Dendritic cell treated with granulocyte-macrophage colony-stimulating factor and Interleukin-4, amounts not matched to agents 40 ng/mL and 50 ng/mL, for 4 days (primary cell): ENCODE measurements around the gene STING1.
"Not testable (repeated sequence)": the region's sequence is repeated elsewhere in the genome, so short reads cannot be mapped to it uniquely, and the experiment has no call there.

Source experiments
- H3K27ac Mint-ChIP-seq: one replicate; pipeline ENCODE4 v1.8.0; 2022; ENCODE audit warnings: mild to moderate bottlenecking, mixed read lengths
- H3K27me3 Mint-ChIP-seq: one replicate; pipeline ENCODE4 v1.8.0; 2022; ENCODE audit warnings: mild to moderate bottlenecking, mixed read lengths
- H3K36me3 Mint-ChIP-seq: one replicate; pipeline ENCODE4 v1.8.0; 2022; ENCODE audit warnings: low read depth, mixed read lengths
- H3K4me1 Mint-ChIP-seq: one replicate; pipeline ENCODE4 v1.8.0; 2022; ENCODE audit warnings: low read depth, mixed read lengths
- H3K4me3 Mint-ChIP-seq: one replicate; pipeline ENCODE4 v1.8.0; 2022; ENCODE audit warnings: mild to moderate bottlenecking, moderate library complexity, mixed read lengths
- H3K9me3 Mint-ChIP-seq: one replicate; pipeline ENCODE4 v1.8.0; 2022; ENCODE audit warnings: mixed read lengths
- intact Hi-C: fragments of 100-400 bp; cut with micrococcal nuclease; formaldehyde crosslinking; loops from one replicate; pipeline ENCODE4 v1.15.0; 2022

Gene STING1

GRCh38 chr5:139451878-139452660, 30.5 kb downstream of the STING1 start:
- intact Hi-C loops = no loop called here
- H3K4me1 Mint-ChIP-seq = peaks cover 11% of the 10 kb centered on the region
- H3K27ac Mint-ChIP-seq = no peak overlapping the region
- H3K36me3 Mint-ChIP-seq = no peaks in the 10 kb centered on the region
- no peaks in the 10 kb centered on the region for H3K9me3 Mint-ChIP-seq
- no peaks in the 10 kb centered on the region for H3K27me3 Mint-ChIP-seq
- no peak overlapping the region for H3K4me3 Mint-ChIP-seq

DNA sequence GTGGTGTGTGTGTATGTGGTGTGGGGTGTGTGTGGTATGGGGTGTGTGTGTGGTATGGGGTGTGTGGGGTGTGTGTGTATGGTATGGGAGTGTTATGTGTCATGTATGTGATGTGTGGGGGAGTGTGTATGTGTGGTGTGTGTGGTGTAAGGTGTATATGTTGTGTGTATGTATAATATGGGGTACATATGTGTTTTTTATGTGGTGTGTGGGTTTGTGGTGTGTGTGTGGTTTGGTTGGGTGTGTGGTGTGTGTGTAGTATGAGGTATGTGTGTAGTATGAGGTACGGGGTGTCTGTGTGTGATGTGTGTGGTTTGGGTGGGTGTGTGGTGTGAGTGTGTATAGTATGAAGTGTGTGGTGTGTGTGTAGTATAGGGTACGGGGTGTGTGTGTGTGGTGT, 31.4 kb downstream of the STING1 start:
- Mint-ChIP-seq H3K27me3 (no peaks in the 10 kb centered on the region), H3K9me3 (no peaks in the 10 kb centered on the region), H3K36me3 (no peaks in the 10 kb centered on the region), H3K4me1 (peaks cover 14% of the 10 kb centered on the region), H3K27ac (no peak overlapping the region), H3K4me3 (no peak overlapping the region)
- intact Hi-C loops = no loop called here

DNA sequence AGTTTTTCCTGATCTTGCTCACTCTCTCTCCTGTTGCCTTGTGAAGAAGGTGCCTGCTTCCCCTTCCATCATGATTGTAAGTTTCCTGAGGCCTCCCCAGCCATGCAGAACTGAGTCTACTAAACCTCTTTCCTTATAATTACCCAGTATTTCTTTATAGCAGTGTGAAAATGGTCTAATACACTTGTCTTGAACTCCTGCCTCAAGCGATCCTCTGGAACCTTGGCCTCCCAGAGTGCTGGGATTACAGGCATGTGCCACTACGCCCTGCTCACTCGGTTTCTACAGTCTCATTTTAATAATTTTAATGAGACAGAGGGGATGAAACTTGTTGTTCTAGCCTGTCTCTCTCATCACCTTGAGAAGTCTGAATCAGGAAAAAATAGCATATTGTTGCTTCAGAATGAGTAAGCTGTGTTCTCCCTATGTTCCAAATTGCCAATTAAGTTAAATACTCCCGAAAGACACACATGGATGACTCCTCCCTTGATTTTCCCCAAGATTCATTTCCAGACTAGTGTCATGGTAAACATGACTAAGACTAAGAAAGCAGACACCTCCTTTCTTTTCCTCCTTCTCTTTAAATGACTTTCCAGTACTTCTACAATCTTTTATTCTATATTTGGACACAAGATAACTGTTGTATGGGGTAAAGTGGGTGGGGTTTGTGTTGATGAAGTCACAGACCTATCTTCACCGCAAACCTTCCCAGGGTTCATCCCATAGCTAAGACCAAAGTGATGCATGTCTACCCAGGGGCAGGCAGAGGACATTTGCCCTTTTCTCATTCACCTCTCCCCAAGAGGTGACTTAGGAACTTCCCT, 35.4 kb downstream of the STING1 start:
- Mint-ChIP-seq H3K9me3 (no peaks in the 10 kb centered on the region), H3K36me3 (no peaks in the 10 kb centered on the region), H3K27me3 (no peaks in the 10 kb centered on the region), H3K4me1 (peaks cover 17% of the 10 kb centered on the region), H3K27ac (no peak overlapping the region), H3K4me3 (no peak overlapping the region)
- intact Hi-C loops = no loop called here

DNA sequence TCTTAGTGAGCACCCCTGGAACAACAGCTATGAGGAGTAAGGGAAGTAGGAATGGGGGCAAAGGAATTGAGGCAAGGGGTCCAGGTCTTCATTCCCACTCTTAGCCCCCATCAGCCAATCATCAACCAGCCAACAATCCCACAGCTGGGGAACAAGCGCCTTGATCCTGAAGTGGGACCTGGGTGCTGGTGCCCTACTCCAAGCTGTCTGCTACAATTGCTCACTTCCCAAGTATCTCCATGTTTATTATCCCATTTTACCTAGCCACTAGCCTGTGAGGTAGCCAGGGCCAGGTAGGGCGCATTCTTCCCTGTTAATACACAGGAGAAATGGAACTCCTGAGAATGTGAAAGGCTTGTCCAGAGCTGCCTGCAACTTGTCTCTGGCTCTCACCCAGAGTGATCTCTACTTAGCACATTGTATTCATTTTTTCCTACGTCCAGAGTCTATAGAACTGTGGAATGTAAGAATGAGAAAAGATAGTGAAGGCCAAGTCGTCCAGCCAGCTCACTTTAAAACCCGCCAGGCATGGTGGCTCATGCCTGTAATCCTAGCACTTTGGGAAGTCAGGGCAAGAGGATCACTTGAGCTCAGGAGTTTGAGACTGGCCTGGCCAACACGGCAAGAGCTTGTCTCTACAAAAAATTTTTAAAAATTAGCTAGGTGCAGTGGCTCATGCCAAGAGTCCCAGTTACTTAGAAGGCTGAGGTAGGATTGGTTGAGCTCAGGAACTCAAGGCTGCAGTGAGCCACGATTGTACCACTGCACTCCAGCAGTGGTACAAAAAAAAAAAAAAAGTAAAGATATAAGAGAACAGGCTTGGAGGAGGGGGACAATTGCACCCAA, 37.0 kb downstream of the STING1 start:
- no peak overlapping the region for H3K4me3 Mint-ChIP-seq
- no peak overlapping the region for H3K27ac Mint-ChIP-seq
- intact Hi-C loops = no loop called here
- H3K27me3 Mint-ChIP-seq = no peaks in the 10 kb centered on the region
- no peaks in the 10 kb centered on the region for H3K36me3 Mint-ChIP-seq
- peaks cover 19% of the 10 kb centered on the region for H3K4me1 Mint-ChIP-seq
- no peaks in the 10 kb centered on the region for H3K9me3 Mint-ChIP-seq

- Mint-ChIP-seq H3K4me1 (peaks cover 30% of the 10 kb centered on the region), H3K9me3 (no peaks in the 10 kb centered on the region), H3K36me3 (peaks cover 6% of the 10 kb centered on the region), H3K27ac (no peak overlapping the region), H3K4me3 (no peak overlapping the region), H3K27me3 (no peaks in the 10 kb centered on the region)
- intact Hi-C loops = no loop called here
These were observed 38.6 kb downstream of the STING1 start for GRCh38 chr5:139443831-139444453.

GRCh38 chr5:139440416-139440815, 42.1 kb downstream of the STING1 start:
- H3K27ac Mint-ChIP-seq, intact Hi-C loops: not testable (repeated sequence)

DNA sequence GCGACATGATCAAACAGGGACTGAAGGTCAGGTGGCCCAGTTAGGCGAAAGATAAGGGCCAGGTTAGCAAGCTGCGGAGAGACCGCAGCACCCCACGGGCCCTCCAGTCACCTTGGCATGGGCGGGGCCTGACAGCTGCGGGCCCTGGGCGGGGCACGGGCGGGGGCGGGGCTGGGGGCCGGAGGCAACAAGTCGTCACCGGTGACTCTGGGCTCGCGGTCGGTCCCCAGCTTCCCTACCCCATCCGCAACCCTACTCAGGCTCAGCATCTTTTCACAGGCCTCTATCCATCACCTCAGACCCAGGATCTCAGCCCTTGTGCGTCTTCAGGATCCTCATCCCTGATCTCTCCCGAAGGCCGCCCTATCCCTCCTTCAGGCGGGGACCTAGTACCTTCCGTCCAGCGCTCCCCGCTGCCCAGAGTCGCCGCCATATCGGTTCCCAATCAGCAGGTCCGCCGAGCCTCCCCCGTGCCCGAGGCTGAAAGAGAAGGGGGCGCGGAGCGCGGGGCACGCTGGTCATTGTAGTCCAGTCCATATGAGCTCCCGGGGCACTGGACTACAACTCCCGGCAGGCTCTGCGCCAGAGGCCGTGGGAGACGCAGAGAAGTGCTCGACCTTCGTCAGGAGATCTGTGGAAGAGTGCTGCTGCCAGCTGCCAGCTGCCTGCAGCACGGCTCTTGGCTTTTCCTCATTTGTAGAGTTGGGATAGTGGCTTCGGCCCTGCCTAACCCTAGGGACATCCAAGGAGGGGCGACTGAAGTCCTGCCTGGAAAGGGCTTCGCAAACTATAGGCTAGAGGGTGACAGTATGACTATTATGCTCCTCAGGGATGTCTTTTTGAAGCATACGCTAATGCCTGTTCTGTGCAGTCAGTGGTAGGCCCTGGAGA, 43.3 kb downstream of the STING1 start, which contains the start of gene DNAJC18:
DNAJC18 (minus strand) TSS at position 513 of the 891 bp plus-strand sequence; CDS start at position 433, 80 bp downstream.
- intact Hi-C loops = loop anchor here (1.0 to 5.0 kb wide), 2 partner anchors 36 to 43 kb away; partner anchors contain the start of gene STING1
- Mint-ChIP-seq H3K36me3 (peaks cover 6% of the 10 kb centered on the region), H3K27ac (peak within 1 kb of the TSS; percentile 96), H3K27me3 (no peaks in the 10 kb centered on the region), H3K4me3 (peak within 1 kb of the TSS; percentile 99), H3K4me1 (peaks cover 27% of the 10 kb centered on the region), H3K9me3 (no peaks in the 10 kb centered on the region)

More at GRCh38 chr5:139440416-139440815, 42.1 kb downstream of the STING1 start:
- not testable (repeated sequence) for H3K4me3 Mint-ChIP-seq, H3K9me3 Mint-ChIP-seq, H3K27me3 Mint-ChIP-seq, H3K36me3 Mint-ChIP-seq
- peaks cover 27% of the 10 kb centered on the region for H3K4me1 Mint-ChIP-seq

GRCh38 chr5:139438707-139439012, 43.9 kb downstream of the STING1 start:
- H3K36me3 Mint-ChIP-seq = peaks cover 6% of the 10 kb centered on the region
- peaks cover 27% of the 10 kb centered on the region for H3K4me1 Mint-ChIP-seq
- H3K27ac Mint-ChIP-seq = peak overlapping the region; percentile 96
- peak overlapping the region; percentile 99 for H3K4me3 Mint-ChIP-seq
- no peaks in the 10 kb centered on the region for H3K9me3 Mint-ChIP-seq
- intact Hi-C loops = loop anchor here (1.0 to 5.0 kb wide), 2 partner anchors 35 to 44 kb away; partner anchors contain the start of gene STING1
- H3K27me3 Mint-ChIP-seq = no peaks in the 10 kb centered on the region

DNA sequence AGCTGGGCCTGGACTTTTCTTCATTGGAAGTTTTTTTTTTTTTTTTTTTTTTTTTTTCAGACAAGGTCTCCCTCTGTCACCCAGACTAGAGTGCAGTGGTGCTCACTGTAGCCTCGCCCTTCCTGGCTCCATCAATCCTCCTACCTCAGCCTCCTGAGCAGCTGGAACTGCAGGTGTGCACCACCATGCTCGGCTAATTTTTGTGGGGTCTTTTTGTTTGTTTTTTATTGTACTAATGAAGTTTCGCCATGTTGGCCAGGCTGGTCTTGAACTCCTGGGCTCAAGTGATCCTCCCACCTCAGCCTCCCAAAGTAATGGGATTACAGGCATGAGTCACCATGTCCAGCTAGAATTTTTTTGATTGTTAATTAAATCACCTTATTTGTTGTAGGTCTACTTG, 46.9 kb downstream of the STING1 start:
- no peak overlapping the region for H3K27ac Mint-ChIP-seq
- H3K4me3 Mint-ChIP-seq = no peak overlapping the region
- no peaks in the 10 kb centered on the region for H3K9me3 Mint-ChIP-seq
- intact Hi-C loops = loop anchor here (5.0 kb wide), 1 partner anchor 47 kb away; the partner anchor contains the start of gene STING1
- peaks cover 15% of the 10 kb centered on the region for H3K4me1 Mint-ChIP-seq
- H3K36me3 Mint-ChIP-seq = peaks cover 6% of the 10 kb centered on the region
- no peaks in the 10 kb centered on the region for H3K27me3 Mint-ChIP-seq

- H3K27me3 Mint-ChIP-seq = no peaks in the 10 kb centered on the region
- H3K4me3 Mint-ChIP-seq = no peak overlapping the region
- H3K9me3 Mint-ChIP-seq = no peaks in the 10 kb centered on the region
These were observed 50.9 kb downstream of the STING1 start for GRCh38 chr5:139431706-139432105.

GRCh38 chr5:139430015-139430414, 52.5 kb downstream of the STING1 start:
- Mint-ChIP-seq H3K4me3 (no peak overlapping the region), H3K27me3 (no peaks in the 10 kb centered on the region), H3K9me3 (no peaks in the 10 kb centered on the region), H3K36me3 (peaks cover 2% of the 10 kb centered on the region), H3K27ac (no peak overlapping the region), H3K4me1 (no peaks in the 10 kb centered on the region)
- intact Hi-C loops = no loop called here

More at GRCh38 chr5:139431706-139432105, 50.9 kb downstream of the STING1 start:
- H3K36me3 Mint-ChIP-seq = no peaks in the 10 kb centered on the region
- H3K4me1 Mint-ChIP-seq = no peaks in the 10 kb centered on the region
- no peak overlapping the region for H3K27ac Mint-ChIP-seq
- intact Hi-C loops = no loop called here

DNA sequence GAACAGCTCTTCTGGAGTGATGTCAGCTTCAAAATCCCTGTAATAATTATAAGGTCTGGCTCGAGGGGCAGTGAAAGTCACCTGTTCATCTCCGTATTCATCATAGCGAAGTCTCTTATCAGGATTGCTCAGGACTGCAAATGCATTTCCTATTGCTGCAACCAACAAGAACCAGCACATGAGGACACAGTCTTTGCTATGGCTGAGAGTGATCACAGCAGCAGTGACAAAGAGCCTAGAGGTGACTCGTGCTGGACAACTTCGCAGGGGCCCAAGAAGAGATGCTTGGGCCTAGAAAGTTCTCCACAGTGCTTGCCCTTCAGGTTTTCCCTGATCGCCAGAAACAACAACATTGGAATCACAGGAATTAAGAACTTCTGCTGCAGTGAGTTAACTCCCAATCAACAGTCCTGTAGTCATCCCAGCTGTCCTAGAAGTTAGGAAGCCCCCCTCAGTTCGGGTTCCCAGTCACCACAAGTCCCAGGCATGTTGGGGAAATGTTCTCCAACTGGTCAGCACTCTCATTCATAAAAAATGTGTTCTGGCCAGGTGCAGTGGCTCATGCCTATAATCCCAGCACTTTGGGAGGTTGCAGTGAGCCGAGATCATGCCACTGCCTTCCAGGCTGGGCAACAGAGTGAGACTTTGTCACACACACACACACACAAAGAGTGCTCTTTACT, 56.2 kb downstream of the STING1 start:
- Mint-ChIP-seq H3K27ac (no peak overlapping the region), H3K27me3 (no peaks in the 10 kb centered on the region), H3K9me3 (no peaks in the 10 kb centered on the region), H3K4me3 (no peak overlapping the region), H3K36me3 (peaks cover 7% of the 10 kb centered on the region), H3K4me1 (peaks cover 6% of the 10 kb centered on the region)
- intact Hi-C loops = no loop called here
